ENCODE results near the gene TAS2R13.

DNA sequence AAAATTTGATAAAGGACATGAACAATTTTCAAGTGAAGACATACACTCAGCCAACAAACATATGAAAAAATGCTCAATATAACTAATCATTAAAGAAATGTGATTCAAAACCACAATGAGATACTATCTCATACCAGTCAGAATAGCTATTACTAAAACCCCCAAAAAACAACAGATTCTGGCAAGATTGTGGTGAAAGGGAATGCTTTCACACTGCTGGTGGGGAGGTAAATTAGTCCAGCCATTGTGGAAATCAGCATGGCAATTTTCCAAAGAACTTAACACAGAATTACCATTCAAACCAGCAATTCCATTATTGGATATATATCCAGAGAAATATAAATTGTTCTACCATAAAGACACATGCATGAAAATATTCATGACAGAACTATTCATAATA is 48.4 kb upstream of the TAS2R13 start:
- TF ChIP-seq CTCF (IDR thresholded peaks at IDR 0.05) (no peak), EZH2 (IDR thresholded peaks at IDR 0.05) (no peak)
